GM19324 (cell line): ENCODE measurements around the gene PFKM.
"Not testable (repeated sequence)": the region's sequence is repeated elsewhere in the genome, so short reads cannot be mapped to it uniquely, and the experiment has no call there.

ENCODE experiments used
- ATAC-seq: cut with Tn5 transposase; IDR thresholded peaks from one replicate; pipeline ENCODE4 v1.9.1; 2021; ENCODE audit warnings: mild to moderate bottlenecking, moderate library complexity; ENCODE audit not compliant: unreplicated experiment, low FRiP score

The PFKM gene

DNA sequence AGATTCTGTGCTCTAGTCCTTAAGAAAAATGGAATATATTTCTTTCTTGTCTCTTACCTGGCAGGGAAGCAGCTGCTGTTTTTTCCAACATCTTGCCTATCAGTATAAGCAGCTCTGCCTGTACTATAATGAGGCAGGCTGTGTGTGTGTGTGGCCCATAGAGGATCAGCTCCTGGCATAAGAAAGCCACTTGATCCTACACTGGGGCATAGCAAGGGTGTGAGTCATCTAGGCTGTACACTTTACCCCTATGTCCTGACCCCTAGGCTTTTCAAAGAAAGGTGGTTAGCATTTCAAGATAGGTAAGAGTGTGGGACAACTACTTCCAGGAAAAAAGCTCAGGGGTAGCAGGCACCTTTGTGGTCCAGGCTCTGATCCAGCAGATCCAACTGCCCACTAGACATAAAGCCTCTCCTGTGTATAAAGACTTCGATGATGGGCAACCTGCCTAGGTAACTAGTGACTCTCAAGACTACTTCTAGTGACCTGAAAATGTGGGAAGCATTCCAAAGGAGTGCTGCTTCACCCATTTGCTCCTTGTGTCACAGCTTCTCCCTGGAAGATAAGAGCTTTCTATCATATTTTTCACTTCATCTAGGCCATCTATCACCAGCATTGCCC lies 8.4 kb upstream of the PFKM start:
- no peak for ATAC-seq

DNA sequence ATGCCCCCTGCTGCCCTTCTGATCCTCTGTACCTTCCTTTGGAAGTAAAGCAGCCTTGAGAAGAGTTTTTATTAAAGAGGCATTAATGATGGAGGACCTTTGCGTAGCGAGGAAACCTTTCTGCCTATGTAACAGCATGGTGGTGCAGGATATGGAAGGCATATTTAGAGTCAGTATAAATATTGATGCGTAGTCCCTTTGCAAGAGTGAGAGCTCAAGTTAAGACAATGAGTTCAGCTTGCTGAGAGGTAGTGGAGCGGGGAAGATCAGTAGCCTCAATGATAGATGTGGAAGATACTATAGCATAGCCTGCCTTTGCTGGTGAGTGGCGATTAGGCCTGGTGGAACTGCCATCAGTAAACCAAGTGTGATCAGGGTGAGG lies 7.9 kb upstream of the PFKM start:
- ATAC-seq, result not testable (repeated sequence)

DNA sequence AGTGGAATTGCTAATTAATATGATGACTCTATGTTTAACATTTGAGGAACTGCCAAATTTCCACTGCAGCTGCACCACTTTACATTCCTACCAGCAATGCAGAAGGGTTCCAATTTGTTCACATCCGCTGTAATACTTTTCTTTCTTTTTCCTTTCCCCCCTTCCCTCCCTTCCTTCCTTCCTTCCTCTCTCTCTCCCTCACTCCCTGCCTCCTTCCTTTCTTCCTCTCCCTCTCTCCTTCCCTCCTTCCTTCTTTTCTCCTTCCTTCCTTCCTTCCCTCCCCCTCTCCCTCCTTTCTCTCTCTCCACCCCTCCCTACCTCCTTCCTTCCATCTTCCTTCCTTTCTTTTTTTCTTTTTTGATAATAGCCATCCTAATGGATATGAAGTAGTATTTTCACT lies 3.2 kb upstream of the PFKM start:
- ATAC-seq, result no peak

DNA sequence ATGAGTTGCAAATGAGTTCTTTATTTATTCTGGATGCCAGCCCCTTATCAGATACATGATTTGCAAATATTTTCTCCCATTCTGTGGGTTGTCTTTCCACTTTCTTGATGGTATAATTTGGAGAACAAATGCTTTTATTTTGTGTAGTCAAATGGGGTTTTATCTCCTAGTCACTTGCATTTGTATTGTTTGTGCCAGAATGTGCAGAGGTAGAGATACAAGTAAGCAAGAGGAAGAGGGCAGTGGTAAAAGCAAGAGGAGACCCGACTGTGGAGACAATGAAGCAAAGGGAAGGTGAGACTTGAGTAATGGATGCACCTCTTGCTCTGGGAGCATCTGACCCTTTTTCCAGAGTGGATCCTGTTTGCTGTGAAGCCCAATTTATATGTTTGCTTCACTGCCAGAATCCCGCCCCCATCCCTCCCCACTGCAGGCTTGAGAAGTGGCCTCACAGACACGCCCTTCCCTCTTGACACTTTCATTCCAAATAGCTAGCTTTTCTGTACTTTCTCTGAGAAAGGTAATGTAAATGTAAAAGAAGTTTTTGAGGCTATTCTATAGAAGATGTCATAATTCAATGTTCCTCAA lies 786 bp upstream of the PFKM start:
- ATAC-seq, result no peak

DNA sequence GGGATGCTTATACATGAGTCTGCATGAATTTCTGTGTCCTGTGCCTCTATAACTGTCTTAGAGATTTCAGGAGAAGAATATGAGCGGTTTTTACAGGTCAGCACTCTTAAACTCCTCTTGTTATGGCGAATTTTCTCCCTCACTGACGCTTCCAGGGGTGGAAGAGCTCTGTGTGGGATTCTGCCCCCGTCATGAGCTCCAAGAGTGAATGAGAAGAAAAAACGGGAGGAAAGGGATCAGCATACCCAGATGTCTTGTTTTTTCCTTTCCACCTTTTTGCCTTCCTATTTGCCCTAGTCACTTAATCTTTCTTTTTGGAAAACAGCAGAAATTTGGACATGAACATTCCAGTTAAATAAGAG lies 651 bp downstream of the PFKM start:
- ATAC-seq, result no peak

DNA sequence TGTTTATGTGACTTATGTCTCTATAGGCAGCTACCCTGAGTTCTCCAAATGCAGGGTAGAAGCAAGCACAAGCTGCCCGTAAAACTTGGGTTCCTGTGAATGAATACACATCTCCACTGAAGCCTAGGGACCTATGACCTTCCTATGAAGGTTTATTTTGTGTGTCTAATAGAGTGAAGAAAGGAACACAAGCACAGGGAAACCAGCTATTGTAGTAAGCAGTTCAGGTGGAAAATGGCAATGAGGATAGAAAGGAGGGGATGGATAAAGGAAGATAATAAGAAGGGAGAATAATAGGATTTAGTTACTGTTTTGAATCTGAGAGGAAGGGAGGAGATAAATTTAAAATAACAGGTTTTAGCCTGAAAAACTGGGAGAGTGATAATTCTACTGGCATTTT lies 2.4 kb downstream of the PFKM start:
- ATAC-seq, result no peak

DNA sequence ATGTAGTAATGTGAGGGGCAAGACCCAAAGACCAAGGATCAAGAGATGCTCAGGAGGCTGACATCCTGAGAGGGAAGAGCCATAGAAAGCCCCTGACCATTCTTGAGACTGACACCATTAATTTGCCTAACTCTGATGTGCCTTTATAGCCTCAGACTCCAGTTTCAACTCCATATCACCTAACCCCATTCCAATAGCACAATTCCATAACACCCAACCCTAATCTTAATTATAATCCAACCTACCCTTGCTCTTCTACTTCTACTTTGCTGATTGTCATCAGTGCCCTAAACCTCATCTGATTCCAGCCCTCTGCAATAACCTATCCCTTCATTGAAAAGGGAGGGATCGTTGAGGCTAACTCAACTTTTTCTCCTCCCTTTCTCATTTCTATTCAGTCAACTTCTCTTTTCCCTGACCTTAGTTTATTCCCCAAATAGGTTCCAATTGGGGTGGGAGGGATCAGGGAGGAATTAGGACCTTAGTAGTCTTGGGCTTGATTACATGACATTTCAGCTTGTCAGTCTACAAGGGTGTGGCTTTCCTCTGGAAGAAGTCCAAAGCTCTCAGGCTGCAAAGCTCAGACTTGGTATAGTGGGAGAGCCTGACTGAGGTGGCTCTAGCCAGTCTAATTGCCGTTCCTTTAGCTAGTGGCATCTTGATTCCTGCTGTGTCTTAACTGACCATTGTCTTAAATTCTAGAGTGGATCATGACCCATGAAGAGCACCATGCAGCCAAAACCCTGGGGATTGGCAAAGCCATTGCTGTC lies 3.1 kb downstream of the PFKM start:
- no peak for ATAC-seq

DNA sequence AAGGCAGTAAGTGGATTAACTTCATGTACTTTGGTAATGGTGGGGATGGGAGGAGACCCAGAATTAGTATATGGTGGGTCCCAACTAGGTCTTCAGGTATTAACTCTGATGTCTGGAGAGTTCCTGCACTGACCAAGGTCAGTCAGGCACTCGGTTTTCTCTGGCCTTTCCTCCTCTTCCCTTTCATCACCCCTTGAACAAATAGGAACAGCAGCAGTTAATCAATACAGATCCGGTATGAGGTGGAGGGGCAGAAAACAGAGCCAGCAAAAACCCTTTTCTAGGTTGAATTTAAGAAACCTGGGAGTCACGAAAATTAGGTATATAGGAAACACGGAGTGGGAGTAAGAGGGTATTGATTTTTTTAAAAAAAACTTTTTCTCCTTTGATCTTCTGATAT lies 4.0 kb downstream of the PFKM start:
- no peak for ATAC-seq

DNA sequence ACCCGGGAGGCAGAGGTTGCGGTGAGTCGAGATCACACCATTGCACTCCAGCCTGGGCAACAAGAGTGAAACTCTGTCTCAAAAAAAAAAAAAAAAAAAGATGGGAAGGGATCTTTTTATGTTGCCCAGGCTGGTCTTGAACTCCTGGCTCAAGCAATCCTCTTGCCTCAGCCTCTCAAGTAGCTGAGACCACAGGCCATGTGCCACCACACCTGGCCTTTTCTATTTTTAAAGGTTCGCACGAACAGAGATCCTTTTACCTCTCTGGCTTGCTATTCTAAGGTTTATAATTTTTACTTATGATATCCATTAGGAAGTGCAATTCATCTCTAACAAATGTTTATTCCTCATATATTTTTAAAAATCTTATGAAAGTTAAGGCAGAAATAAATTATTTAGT lies 6.4 kb downstream of the PFKM start:
- ATAC-seq, result not testable (repeated sequence)

DNA sequence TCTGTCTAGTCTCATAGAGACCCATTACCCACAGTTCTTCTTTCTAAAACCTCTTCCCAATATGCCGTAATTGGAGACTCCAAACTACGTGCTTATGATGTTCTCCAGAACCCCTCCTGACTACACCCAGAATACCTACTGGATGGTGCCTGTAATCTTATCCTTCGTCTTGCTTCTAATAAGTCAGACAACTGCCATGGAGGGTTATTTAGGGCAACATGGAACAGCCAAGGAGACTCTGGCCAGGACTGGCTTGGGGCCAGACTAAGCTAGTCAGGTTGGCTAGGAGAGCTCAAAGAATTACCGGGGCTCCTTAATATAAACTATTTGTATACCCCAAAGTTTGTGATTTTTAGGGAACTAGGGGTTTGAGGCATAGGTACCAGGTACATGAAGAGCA lies 6.8 kb downstream of the PFKM start:
- no peak for ATAC-seq

DNA sequence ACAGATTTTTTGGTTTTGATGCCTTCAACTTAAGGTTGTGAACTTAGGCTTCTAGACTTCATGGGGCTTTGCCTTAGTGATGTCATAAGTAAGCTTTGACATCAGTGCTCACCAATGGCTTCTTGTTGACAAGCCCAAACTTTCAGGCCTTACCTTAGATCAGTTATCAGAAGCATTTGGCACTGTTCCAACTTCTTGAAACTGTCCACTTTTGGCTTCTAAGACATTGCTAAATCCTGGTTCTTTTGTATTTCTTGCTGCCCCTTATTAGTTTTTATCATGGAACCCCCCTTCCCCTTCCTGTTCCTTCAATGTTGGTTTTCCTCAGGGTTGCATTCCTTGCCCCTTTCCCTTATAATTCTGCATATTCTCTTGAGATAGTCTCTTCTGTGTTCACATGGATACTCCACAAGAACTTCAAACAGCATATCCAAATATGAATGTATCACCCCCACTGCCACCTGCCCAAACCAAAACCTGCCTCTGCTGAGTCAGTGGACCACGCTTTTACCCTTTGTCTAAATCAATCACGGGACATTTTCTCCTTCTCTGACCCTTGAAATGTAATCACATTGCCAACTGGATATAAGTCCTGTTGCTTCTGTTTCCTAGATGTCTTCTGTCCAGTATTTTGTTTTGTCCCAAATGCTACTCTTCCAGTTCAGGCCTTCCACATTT lies 7.9 kb downstream of the PFKM start:
- ATAC-seq, result no peak

DNA sequence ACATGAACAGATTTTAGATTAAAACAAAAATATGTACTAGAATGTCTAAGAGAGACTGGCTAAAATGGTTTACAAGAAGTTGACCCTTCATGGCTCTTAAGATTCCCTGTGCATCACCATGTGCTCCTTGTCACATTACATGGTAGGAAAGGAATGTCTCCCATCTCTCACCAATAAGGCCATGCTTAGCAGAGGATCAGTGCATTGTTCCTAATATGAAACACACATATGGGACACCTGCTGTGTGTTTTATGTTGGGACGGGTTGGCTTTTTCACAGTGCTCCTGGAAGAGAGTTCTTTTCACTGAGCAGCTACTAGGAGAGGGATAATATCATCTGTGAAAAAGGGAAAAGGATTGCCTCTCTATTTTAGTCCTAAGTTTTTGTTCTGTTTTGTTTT lies 9.6 kb downstream of the PFKM start:
- no peak for ATAC-seq

DNA sequence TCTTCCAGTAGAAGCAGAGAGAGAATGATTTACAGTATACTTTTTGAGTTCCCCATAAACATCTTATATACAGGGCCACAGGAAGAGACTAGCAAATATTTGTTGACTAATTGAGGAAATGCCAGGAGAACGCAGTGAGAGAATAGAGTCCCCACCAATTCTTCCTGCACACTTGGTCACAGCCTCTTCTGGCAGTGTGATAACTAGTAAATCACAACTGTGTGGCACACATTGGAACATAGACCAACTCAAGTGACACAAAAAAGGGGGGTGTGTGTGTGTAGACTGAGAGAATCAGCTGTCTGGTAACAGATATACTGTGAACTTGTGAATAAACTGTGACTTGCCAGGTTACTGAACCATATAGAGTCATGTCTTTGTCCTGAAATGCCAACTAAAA lies 10.2 kb downstream of the PFKM start:
- no peak for ATAC-seq

DNA sequence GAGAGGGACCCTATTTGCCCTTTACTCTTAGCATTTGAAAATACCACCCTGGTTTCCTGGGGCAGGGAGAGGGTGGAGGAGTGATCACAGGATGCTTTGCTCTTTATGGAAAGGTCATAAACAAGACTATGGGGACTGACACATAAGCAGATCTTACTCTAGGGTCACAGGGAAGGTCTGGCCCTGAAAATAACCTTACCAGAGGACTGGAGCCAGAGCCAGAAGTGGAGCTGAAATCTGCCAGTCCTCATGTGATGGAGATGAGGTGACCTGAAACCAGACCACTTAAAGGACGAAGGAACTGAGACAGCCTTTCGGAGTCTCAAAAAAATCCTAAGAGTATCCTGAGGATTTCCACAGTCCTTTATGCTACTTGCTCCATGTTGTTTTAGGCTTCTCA lies 12.4 kb downstream of the PFKM start:
- ATAC-seq, result no peak

DNA sequence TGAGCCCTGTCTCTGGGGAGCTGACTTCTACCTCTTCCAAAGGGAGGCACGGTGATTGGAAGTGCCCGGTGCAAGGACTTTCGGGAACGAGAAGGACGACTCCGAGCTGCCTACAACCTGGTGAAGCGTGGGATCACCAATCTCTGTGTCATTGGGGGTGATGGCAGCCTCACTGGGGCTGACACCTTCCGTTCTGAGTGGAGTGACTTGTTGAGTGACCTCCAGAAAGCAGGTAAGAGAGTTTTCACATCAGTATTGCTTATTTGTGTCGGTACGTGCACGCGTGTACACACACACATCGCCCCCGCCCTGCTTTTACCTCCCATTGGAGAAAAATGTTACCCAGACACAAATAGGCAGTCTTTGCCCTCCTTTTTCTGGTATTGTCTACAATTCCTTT lies 13.7 kb downstream of the PFKM start:
- no peak for ATAC-seq

DNA sequence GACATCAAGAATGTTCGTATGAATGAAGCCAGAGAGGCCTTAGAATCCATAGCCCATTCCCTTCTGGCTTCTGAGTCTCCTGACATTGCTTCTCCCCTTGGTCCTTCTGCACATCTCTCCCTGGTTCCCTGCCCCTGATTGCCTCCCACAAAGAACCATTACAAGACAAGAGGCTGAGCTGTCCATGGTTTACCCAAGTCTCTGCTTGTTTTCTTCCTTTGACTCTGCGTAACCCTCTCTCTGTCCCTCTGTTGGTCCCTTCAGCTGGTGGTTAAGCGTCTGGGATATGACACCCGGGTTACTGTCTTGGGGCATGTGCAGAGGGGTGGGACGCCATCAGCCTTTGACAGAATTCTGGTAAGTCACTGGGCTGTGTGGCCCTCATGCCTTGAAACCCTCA lies 15.9 kb downstream of the PFKM start:
- ATAC-seq, result no peak

DNA sequence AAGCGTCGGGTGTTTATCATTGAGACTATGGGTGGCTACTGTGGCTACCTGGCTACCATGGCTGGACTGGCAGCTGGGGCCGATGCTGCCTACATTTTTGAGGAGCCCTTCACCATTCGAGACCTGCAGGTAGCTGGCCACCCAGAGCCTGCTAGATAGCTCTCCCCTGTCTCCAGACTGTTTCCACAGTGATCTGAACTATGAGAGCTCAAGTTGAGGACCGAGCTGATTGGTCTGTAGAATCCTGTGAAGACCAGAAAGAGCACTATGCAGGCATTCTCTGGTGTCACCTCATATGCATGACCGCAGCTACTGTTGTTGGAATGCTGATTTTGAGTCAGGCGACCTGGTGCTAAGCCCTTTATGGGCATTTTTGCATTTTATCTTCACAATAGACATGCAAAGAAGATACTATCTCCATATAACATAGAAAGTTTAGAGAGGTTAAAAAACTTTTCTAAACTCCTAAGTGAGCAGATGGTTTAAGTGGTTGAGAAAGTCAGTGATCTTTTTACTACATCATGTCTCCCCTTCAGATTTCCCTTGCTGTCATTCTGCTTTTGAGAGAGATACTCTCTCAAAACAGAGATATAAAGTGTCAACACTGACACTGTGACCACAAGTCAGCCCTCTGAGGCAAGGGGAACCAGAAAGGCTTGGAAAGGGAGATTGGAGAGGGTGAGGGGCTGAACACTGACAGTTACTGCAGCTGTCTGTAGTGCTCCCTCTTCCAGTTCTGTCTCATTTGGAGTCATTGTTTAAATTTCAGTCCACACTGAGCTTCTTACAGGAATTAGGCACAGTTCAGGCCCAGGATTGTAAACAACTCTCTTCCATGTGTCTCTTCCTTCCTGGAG lies 23.9 kb downstream of the PFKM start:
- no peak for ATAC-seq

DNA sequence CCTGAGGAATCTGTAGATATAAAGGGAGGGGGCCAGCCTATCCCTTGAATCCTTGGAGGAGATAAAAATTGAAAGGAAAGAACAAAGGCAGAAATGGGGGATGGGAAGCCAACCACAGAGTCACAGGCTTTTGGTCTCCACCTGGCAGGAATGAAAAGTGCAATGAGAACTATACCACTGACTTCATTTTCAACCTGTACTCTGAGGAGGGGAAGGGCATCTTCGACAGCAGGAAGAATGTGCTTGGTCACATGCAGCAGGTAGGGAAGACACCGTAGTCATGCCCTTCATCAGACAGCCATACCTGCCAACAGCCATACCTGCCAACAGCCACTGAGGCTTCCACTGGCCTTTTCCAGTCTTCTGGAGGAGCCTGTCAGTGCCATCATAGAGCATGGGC lies 24.7 kb downstream of the PFKM start:
- ATAC-seq, result no peak

DNA sequence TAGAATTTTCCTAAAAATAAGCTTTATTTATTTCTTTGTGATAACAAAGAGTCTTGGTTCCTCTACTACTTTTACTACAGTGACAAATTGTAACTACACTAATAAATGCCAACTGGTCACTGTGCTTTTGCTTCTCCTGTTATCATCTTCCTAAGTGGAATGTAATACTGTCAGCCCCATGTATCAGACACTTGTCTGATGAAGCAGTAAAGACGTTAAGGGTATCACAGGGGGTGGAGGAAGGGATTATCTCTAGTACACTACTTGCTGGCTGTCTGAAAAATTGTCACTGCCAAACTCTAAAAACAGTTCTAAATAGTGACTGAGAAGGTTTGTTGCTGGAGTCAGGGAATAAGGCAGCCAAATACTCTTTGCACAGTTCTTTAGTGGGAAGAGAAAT lies 26.8 kb downstream of the PFKM start:
- no peak for ATAC-seq

DNA sequence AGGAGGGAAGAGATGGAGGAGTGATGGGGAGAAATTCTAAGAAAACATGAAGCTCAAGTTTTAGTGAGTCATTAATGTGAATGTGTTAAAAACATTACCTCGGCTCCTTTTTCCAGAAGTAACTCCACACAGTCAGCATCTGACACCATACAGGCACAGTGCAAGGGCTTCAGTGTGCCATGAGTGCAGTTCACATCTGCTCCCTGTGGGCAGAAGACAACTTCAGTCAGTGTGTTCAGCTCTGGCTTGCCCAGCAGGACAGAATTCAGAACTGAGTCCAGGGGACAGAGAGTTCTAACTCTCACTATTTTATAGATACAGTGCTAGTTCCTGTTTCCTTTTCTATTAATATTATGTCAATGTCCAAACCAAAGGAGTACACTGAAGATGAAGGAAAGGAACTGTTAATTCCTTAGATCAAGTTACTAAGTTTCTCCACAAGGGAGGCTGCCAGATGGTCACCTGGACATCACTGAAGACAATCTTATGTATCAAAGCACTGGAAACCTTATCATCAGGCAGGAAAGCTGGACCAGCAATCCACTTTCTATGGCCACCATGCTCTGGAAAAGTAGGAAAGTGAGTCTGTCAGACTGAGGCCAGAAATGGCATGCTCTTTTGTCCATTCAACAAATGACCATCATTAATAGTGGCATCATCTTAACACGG lies 32.1 kb downstream of the PFKM start:
- ATAC-seq, result no peak
